CD4-positive, alpha-beta T cell treated with Interleukin-17A for 4 hours (primary cell): ENCODE measurements around the gene ZSWIM1.
"Not testable (repeated sequence)": the region's sequence is repeated elsewhere in the genome, so short reads cannot be mapped to it uniquely, and the experiment has no call there.

ENCODE experiments used
- DNase-seq: peaks from one replicate; pipeline ENCODE4 v3.0.0-alpha.2; 2020; ENCODE audit warnings: mixed read lengths

Gene ZSWIM1

DNA sequence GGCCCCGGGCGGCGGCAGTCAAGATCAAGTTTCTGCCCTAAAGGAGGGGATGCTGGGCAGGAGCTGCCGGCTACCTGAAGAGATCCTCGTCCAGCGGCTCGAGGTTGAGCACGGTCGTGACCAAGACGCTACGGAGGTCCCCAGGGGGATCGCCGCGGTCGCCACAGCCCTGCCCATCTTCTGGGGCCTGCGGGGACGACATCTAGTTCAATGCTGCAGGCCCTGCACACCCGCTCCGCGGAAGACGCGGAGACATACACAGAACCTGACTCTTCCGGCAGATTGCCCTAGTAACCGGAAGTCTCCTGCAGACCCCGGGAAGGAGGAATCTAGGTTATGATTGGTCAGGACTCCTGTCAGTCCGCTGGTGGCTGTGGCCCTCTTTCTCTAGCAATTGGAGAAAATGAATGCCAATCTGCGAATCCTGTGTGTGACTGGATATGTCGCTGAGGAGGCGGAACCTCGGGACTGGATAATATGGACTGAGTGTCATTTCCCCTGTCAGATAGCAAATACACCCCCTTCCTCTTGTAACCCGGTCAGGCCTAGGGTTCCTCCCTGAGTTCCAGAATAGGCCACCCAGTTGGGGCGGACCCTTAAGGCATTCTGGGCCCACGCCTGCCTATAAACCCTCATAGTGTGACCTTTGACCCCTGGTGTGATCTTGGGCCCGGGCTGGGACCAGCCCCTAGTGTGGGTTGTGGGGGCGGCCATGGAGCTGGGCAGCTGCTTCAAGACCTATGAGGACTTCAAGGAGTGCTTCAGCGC, 23.7 kb upstream of the ZSWIM1 start, which contains the start of the genes ACOT8 and ZSWIM3:
ACOT8 (minus strand) TSS at position 279 of the 768 bp plus-strand sequence; CDS start at position 202, 77 bp downstream.
ZSWIM3 (plus strand) TSS at position 501 of the 768 bp plus-strand sequence; CDS start at position 713, 212 bp downstream.
- DNase-seq, result peak; percentile 92

DNA sequence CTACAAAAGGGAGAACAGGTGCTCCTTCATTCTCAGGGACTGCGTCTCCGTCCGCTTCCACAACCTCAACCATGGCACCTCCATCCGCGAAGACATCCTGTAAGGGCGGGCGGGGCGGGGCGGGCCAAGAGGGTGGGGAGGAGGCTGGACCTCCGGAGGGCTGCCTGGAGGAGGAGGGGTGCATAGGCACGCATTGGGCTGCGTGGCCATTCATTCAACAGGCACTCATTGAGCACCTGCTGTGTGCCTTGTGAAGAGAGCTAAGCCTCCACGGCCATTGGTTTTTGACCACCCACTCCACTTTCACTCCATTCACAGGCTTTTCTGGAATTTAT, 23.2 kb upstream of the ZSWIM1 start:
- peak; percentile 56 for DNase-seq

DNA sequence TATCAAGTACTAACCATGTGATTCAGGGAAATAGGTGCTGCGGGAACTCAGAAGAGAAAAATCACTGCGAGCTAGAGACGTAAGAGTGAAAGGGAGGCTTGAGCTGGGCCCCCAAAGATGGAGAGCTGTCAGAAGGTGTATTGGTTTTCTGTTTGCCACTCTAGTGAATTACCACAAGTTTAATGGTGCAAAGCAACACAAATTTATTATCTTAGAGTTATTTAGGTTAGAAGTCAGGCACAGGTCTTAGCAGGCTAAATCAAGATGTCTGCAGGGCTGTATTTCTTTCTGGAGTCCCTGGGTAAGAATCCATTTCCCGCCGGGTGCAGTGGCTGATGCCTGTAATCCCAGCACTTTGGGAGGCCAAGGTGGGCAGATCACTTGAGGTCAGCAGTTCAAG, 21.1 kb upstream of the ZSWIM1 start:
- no peak for DNase-seq

DNA sequence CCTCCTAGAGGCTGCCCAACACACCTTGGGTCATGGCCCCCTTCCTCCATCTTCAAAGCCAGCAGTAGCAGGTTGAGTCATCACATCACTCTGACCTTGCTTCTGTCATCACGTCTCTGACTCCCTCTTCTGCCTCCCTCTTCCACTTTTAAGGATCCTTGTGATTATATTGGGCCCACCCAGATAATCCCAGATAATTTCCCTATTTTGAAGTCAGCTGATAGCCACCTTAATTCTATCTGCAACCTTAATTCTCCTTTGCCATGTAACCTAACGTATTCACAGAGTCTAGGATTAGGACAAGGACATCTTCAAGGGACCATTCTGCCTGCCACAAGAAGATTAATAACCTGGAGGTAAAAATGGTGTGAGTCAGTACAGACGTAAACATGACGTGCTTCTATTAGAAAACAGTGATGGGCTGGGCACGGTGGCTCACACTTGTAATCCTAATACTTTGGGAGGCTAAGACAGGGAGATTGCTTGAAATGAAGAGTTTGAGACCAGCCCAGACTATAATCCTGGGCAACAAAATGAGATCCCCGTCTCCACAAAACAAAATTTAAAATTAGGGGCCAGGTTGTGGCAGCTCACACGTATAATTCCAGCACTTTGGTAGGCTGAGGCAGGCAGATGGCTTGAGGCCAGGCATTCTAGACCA, 20.3 kb upstream of the ZSWIM1 start:
- DNase-seq, result no peak

- no peak for DNase-seq
These were observed 19.6 kb upstream of the ZSWIM1 start for GRCh38 chr20:45861221-45862075.

DNA sequence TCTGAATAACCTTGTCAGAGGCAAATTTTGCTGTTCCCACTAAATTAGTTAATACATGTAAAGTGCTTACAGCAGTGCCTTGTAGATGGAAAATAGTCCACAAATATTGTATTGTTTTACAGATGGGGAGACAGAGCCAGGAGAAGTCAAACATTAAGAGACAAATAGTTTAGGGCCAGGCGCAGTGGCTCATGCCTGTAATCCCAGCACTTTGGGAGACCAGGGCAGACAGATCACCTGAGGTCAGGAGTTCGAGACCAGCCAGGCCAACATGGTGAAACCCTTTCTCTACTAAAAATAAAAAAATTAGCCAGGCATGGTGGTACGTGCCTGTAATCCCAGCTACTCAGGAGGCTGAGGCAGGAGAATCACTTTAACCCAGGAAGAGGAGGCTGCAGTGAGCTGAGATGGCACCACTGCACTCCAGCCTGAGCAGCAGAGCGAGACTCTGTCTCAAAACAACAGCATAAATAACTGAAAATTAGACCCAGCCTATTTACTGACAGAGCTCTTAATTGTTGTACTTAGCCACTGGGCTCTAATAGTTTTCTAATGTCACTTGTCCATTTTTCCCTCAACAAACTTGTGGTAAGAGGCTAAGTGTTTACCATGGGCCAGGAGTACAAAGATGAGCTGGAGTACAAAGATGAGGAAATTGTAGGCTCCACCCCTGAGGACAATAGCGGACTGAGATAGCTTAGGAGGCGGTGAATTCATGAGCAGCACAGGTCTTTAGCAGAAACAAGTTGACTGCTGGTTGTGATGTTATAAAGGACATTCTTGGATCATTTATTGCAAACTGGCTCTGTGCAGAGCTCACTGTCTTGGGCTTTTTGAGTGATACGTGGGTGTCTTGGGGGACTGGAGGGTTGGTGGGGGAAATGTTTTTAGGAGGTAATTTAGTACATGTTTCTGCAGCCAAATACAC, 17.2 kb upstream of the ZSWIM1 start:
- DNase-seq, result no peak

DNA sequence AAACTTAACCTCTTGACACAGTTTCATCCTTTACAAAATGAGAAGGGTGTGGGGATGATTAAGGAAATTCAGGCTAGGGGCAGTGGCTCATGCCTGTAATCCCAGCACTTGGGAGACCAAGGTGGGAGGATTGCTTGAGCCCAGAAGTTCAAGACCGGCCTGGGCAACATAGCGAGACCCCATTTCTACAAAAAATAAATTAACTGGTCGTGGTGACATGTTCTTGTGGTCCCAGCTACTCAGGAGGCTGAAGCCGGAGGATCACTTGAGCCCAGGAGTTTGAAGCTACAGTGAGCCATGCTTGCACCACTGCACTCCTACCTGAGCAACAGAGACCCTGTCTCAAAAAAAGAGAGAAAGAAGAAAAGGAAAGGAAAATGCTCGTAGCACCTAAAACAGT, 14.6 kb upstream of the ZSWIM1 start:
- DNase-seq, result no peak

GRCh38 chr20:45867136-45867818, 13.8 kb upstream of the ZSWIM1 start:
- DNase-seq, result no peak

DNA sequence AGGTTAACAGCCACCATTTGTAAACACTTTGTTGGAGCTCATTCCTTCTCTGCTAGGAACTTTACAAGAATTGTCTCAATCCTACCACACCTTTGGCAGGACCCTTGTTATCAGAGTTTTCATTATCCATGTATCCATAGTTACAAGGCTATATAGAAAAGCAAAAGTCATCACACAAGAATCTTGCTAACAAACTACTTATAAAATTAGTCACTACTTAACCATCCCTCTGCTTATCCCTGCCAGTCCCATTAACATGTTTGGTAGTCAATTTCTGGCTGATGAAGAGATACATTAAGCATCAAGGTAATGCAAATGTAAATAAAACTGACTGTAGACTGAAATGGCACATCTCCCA, 13.2 kb upstream of the ZSWIM1 start:
- DNase-seq, result no peak

- DNase-seq, result no peak
These were observed 8.4 kb upstream of the ZSWIM1 start for GRCh38 chr20:45872626-45873025.

- no peak for DNase-seq
These were observed 7.5 kb upstream of the ZSWIM1 start for GRCh38 chr20:45873409-45874103.

GRCh38 chr20:45874104-45874481, 6.9 kb upstream of the ZSWIM1 start:
- DNase-seq, result not testable (repeated sequence)

GRCh38 chr20:45874576-45874975, 6.5 kb upstream of the ZSWIM1 start:
- no peak for DNase-seq

- DNase-seq, result no peak
These were observed 2.8 kb upstream of the ZSWIM1 start for GRCh38 chr20:45878076-45878761.

- no peak for DNase-seq
These were observed 1.6 kb downstream of the ZSWIM1 start for GRCh38 chr20:45882469-45883099.

DNA sequence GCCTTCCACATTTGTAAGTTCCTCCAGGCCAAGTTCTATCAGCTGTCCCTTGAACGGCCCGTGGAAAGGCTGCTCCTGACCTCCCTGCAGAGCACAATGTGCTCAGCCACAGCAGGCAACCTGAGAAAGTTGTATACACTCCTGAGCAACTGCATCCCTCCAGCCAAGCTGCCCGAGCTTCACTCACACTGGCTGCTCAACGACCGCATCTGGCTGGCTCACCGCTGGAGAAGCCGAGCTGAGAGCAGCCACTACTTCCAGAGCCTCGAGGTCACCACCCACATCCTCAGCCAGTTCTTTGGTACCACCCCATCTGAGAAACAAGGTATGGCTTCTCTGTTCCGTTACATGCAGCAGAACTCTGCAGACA, 2.1 kb downstream of the ZSWIM1 start:
- no peak for DNase-seq

- no peak for DNase-seq
These were observed 5.7 kb downstream of the ZSWIM1 start for GRCh38 chr20:45886590-45887345.

- no peak for DNase-seq
These were observed 6.3 kb downstream of the ZSWIM1 start, which contains the start of gene SPATA25 for GRCh38 chr20:45887346-45887715. Gene SPATA25 (minus strand): TSS chr20:45887622. CDS start chr20:45887590, 32 bp downstream.

- no peak for DNase-seq
These were observed 7.7 kb downstream of the ZSWIM1 start for GRCh38 chr20:45888681-45889080.
